DND-41 (cell line): ENCODE measurements around the gene SH3GLB2.

ENCODE experiments used
- EZH2 ChIP-seq: IDR thresholded peaks from 3 replicates; pipeline ENCODE4 v1.6.1; 2012; ENCODE audit warnings: borderline replicate concordance, low read depth, mild to moderate bottlenecking, moderate library complexity, low read length, inconsistent platforms; ENCODE audit not compliant: severe bottlenecking
- TF ChIP-seq, protein P1 (sequence below): IDR thresholded peaks from 2 replicates; pipeline ENCODE4 v1.5.1; 2012; ENCODE audit warnings: borderline replicate concordance, low read length, moderate library complexity, mild to moderate bottlenecking; ENCODE audit not compliant: poor library complexity, severe bottlenecking; ENCODE audit errors: extremely low read depth

DNA sequence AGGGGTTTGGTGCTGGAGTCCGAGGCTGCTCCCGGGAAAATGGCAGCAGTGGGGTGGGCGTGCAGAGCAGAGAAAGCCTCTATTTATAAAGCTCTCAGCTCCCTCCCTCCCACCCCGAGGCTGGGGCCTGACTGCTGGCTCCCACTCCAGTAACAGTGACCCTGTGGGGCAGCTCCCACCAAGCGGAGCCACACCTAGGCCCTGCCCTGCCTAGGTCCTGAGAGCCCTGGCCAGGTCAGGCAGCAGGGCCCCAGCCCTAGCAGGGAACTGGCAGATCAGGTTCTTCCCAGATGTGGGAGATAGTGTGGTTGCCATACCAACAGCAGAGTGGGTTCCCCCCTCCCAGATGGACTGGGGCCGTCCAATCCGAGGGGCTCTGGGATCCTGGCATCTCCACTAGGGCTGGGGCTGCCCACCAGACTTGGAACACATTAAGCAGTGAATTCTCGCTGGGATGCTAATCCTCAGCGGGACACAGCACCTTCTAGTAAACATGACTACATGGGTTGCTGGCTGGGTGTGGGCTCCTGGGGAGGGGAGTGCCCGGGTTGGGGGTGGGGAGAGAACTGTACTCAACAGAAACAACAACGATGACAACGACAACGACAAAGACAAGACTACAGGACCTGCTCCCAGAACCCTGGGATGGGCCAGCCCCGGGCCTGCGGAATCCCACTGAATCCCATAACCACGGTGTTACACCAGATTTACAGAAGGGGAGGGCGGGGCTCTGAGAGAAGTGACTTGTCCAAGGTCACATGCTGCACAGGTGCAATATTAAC is 1.5 kb downstream of the SH3GLB2 start:
- TF ChIP-seq, protein P1, sequence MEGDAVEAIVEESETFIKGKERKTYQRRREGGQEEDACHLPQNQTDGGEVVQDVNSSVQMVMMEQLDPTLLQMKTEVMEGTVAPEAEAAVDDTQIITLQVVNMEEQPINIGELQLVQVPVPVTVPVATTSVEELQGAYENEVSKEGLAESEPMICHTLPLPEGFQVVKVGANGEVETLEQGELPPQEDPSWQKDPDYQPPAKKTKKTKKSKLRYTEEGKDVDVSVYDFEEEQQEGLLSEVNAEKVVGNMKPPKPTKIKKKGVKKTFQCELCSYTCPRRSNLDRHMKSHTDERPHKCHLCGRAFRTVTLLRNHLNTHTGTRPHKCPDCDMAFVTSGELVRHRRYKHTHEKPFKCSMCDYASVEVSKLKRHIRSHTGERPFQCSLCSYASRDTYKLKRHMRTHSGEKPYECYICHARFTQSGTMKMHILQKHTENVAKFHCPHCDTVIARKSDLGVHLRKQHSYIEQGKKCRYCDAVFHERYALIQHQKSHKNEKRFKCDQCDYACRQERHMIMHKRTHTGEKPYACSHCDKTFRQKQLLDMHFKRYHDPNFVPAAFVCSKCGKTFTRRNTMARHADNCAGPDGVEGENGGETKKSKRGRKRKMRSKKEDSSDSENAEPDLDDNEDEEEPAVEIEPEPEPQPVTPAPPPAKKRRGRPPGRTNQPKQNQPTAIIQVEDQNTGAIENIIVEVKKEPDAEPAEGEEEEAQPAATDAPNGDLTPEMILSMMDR: no peak
- TF ChIP-seq EZH2: no peak
